ENCODE data around the gene IMPA2. TPM values are rescaled to one million over a fixed set of nuclear protein-coding genes. Genes with fewer than 3 reads are reported as not detected.
A peak's percentile ranks its signal among the peaks of the same experiment; 100 is the strongest.

Gene IMPA2
- total and polyA plus RNA-seq, 2 of the 13 experiments (the other 11 are each of a cell fraction or from before 2014, with no cell fraction given), result 37.8 to 71.8 TPM

- Histone ChIP-seq H4K20me1 (ENCODE audit: insufficient read depth, low read length) (peaks cover 6% of the 10 kb centered on the region; the same call in 1 of the 2 replicates), H2AFZ (ENCODE audit: low read length) (no peak overlapping the region), H3K27ac (ENCODE audit: extremely low read length, insufficient read depth, low read length) (peak overlapping the region; percentile 32), H3K27me3 (ENCODE audit: control insufficient read depth in 1 of 2, insufficient read depth in 2 of 2, low read length in 2 of 2) (no peaks in the 10 kb centered on the region), H3K4me1 (ENCODE audit: insufficient read depth, low read length) (peaks cover 40% of the 10 kb centered on the region), H3K9me3 (ENCODE audit: low read length) (no peaks in the 10 kb centered on the region), H3K36me3 (replicated peaks in 1 of 2; ENCODE audit: control insufficient read depth in 1 of 2, insufficient read depth in 2 of 2, low read length in 2 of 2) (peaks cover 13 to 41% of the 10 kb centered on the region in 2 experiments; a peak in 4 of 5 replicates), H3K79me2 (ENCODE audit: insufficient read depth, low read length) (no peaks in the 10 kb centered on the region), H3K4me3 (replicated peaks in 1 of 3; ENCODE audit: insufficient read depth in 1 of 3, low read depth in 2 of 3, low read length in 3 of 3) (no peak overlapping the region), H3K4me2 (ENCODE audit: low read depth, low read length) (no peak overlapping the region), H3K9ac (ENCODE audit: insufficient read depth, low read depth, low read length) (no peak overlapping the region)
- BruUV-seq (replicated peaks), result no TSS peak
- POLR2A ChIA-PET, result no interaction called here
- TF ChIP-seq MIER2 (CRISPR knock-in tag; IDR thresholded peaks at IDR 0.05) (no peak), TEAD3 (CRISPR knock-in tag; optimal IDR thresholded peaks at IDR 0.05; ENCODE audit: borderline replicate concordance) (no peak), CREM (IDR thresholded peaks at IDR 0.05) (no peak), CREM (CRISPR knock-in tag; IDR thresholded peaks at IDR 0.05) (no peak), STAG1 (CRISPR knock-in tag; IDR thresholded peaks at IDR 0.05) (no peak), ZNF253 (CRISPR knock-in tag; IDR thresholded peaks at IDR 0.05; ENCODE audit: borderline replicate concordance) (no peak), ZNF235 (CRISPR knock-in tag; IDR thresholded peaks at IDR 0.05; ENCODE audit: borderline replicate concordance) (no peak), ZC3H13 (CRISPR knock-in tag; IDR thresholded peaks at IDR 0.05) (no peak), TAF15 (IDR thresholded peaks at IDR 0.05; ENCODE audit: low read depth, low read length, poor library complexity, severe bottlenecking) (no peak), HES4 (CRISPR knock-in tag; IDR thresholded peaks at IDR 0.05; ENCODE audit: borderline replicate concordance) (no peak), RFX5 (IDR thresholded peaks at IDR 0.05; ENCODE audit: low read depth, low read length) (no peak), ZNF577 (CRISPR knock-in tag; IDR thresholded peaks at IDR 0.05; ENCODE audit: borderline replicate concordance, low read depth) (no peak), KDM4B (CRISPR knock-in tag; IDR thresholded peaks at IDR 0.05) (no peak), KLF9 (CRISPR knock-in tag; IDR thresholded peaks at IDR 0.05; ENCODE audit: low read depth) (no peak), RBM39 (IDR thresholded peaks at IDR 0.05; ENCODE audit: low read depth, low read length, poor library complexity, severe bottlenecking) (no peak), ZNF10 (CRISPR knock-in tag; IDR thresholded peaks at IDR 0.05; ENCODE audit: borderline replicate concordance, low read depth) (no peak)
- TF ChIP-seq, protein P1, sequence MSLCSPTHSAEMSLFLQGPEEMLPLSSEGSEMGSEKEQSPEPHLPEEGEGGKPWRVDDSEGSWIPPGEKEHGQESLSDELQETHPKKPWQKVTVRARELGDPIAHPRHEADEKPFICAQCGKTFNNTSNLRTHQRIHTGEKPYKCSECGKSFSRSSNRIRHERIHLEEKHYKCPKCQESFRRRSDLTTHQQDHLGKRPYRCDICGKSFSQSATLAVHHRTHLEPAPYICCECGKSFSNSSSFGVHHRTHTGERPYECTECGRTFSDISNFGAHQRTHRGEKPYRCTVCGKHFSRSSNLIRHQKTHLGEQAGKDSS (CRISPR knock-in tag; IDR thresholded peaks at IDR 0.05; ENCODE audit: borderline replicate concordance, low read depth), result no peak
- in situ Hi-C loops (cut with HindIII; ENCODE audit: extremely low pct_ligation_motif_present, low pct_unique_long_range_greater_than_20kb) (no loop called here), intact Hi-C loops (cut with micrococcal nuclease; ENCODE audit: unreplicated experiment) (no loop called here)
- WGBS (ENCODE audit: low lambda C conversion rate), result 93% methylated on average over 14 of the region's 15 CpGs
- CTCF ChIA-PET (ENCODE audit: low intra/inter-chr PET ratio, low total read pairs), result no interaction called here
- no peak for FAIRE-seq
- no peak for DNase-seq (ENCODE audit: low spot score)
- no peak for ATAC-seq
Measured at GRCh38 chr18:12005538-12006487, 24.5 kb downstream of the IMPA2 start.

All from HepG2 (cell line).